ENCODE results near the gene IDH3A. TPM values are rescaled to one million over a fixed set of nuclear protein-coding genes. Genes with fewer than 3 reads are reported as not detected.
A peak's percentile ranks its signal among the peaks of the same experiment; 100 is the strongest.
"Not testable (repeated sequence)": the region's sequence is repeated elsewhere in the genome, so short reads cannot be mapped to it uniquely, and the experiment has no call there.

IDH3A gene
- total RNA-seq, 2 donors from 2014 or later, result 32.1 to 115 TPM

DNA sequence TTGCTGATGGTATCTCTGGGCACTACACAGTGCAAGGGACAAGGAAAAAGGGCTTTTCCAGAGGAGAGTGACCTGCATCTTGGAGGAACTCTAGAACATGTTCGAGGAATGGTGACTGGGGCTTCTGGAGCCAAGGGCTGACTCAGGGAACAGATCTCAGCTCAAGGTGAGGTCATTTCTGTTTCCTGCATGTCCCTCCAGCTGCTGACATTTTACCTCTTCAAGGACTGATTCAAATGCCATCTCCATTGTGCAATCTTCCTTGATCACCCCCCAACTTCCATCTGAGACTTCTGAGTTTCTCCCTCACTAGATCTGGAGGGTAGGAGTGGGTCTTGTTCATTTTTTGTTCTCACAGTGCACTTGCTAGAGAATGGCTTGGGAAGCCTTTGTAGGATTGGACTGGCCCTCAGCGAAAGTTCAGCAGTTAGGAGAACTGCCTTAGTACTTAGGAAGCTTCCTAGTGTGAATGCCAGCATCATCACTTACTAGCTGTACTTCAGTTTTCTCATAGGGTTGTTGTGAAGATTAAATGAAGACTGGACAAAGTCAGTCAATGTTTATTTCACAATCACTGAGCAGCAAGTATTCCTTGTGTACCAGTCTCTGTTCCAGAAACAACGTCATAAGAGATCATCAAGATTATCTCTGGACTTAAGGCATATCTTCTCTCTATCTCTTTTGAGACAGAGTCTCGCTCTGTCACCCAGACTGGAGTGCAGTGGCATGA lies 2.6 kb upstream of the IDH3A start:
- TF ChIP-seq POLR2AphosphoS5 (IDR thresholded peaks at IDR 0.05) (no peak), POLR2A (IDR thresholded peaks at IDR 0.05) (no peak)
- TF ChIP-seq, protein P1, sequence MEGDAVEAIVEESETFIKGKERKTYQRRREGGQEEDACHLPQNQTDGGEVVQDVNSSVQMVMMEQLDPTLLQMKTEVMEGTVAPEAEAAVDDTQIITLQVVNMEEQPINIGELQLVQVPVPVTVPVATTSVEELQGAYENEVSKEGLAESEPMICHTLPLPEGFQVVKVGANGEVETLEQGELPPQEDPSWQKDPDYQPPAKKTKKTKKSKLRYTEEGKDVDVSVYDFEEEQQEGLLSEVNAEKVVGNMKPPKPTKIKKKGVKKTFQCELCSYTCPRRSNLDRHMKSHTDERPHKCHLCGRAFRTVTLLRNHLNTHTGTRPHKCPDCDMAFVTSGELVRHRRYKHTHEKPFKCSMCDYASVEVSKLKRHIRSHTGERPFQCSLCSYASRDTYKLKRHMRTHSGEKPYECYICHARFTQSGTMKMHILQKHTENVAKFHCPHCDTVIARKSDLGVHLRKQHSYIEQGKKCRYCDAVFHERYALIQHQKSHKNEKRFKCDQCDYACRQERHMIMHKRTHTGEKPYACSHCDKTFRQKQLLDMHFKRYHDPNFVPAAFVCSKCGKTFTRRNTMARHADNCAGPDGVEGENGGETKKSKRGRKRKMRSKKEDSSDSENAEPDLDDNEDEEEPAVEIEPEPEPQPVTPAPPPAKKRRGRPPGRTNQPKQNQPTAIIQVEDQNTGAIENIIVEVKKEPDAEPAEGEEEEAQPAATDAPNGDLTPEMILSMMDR (IDR thresholded peaks at IDR 0.05), result no peak
- no peaks in the 10 kb centered on the region for H3K9me3 ChIP-seq
- H3K4me3 ChIP-seq, result no peak overlapping the region
- 82% methylated on average over 4 of the region's 4 CpGs for WGBS
- H3K36me3 ChIP-seq, result no peaks in the 10 kb centered on the region
- no peaks in the 10 kb centered on the region for H3K4me1 ChIP-seq (replicated peaks)
- H3K27me3 ChIP-seq (replicated peaks; ENCODE audit: insufficient read depth), result no peaks in the 10 kb centered on the region
- intact Hi-C loops (cut with DNase I), result no loop called here
- no peak for DNase-seq (ENCODE audit: low spot score)
- H3K27ac ChIP-seq, result no peak overlapping the region

DNA sequence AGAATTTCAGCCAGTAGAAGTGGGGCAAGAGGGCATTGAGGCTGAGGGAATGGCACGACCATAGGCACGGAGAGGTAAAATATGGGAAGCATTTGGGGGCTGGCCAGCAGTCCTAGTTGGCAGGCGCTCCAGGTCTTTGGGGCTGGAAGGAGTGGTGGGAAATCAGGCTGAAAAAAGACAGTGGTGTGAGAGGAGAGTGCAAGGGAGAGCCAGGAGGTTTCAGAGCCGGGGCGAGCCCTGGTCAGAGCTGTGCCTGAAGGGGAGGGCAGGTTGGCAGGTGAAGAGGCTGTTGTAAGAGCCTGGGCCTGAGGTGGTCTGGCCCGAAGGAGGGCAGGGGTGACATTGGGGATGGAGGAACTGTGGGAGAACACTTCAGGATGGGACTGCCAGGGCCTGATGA lies 1.6 kb upstream of the IDH3A start:
- WGBS, result 86% methylated on average over 6 of the region's 6 CpGs
- DNase-seq (ENCODE audit: low spot score), result no peak
- TF ChIP-seq POLR2A (IDR thresholded peaks at IDR 0.05), result no peak
- no peak for TF ChIP-seq POLR2AphosphoS5 (IDR thresholded peaks at IDR 0.05)
- TF ChIP-seq, protein P1 (IDR thresholded peaks at IDR 0.05), result no peak
- Histone ChIP-seq H3K4me3 (no peak overlapping the region), H3K27me3 (replicated peaks; ENCODE audit: insufficient read depth) (no peaks in the 10 kb centered on the region), H3K27ac (no peak overlapping the region), H3K4me1 (replicated peaks) (no peaks in the 10 kb centered on the region), H3K9me3 (no peaks in the 10 kb centered on the region), H3K36me3 (no peaks in the 10 kb centered on the region)
- intact Hi-C loops (cut with DNase I), result no loop called here

DNA sequence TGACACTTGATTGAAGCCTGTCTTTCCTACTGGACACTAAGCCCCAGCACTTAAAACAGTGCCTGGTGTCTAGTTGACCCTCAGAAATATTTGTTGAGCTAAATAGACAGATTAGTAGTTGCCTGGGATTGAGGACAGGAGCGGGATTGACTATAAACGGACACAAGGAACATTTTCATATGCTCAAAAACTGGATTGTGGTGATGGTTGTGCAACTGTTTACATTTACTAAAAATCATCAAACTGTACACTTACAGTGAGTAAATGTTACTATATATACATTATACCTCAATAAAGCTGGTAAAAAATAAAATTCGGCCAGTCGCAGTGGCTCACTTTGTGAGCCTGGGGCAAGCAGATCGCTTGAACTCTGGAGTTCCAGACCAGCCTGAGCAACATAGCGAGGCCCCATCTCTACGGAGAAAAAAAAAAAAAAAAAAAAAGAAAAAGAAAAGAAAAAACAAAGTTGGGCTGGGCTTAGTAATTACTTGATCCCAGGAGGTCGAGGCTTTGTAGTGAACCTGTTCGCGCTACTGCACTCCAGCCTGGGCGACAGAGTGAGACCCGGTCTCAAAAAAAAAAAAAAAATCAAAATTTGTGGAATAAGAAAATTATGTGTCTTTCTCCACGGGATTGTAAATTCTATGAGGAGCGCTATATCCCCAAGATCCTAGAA lies 632 bp upstream of the IDH3A start:
- no peaks in the 10 kb centered on the region for H3K36me3 ChIP-seq
- H3K27me3 ChIP-seq (replicated peaks; ENCODE audit: insufficient read depth), result no peaks in the 10 kb centered on the region
- intact Hi-C loops (cut with DNase I), result no loop called here
- no peaks in the 10 kb centered on the region for H3K9me3 ChIP-seq
- H3K4me3 ChIP-seq, result peak overlapping the region; percentile 79 to 86
- no peak for DNase-seq (ENCODE audit: low spot score)
- H3K4me1 ChIP-seq (replicated peaks), result no peaks in the 10 kb centered on the region
- 11% methylated on average over 14 of the region's 14 CpGs for WGBS
- peak overlapping the region; percentile 61 to 74 for H3K27ac ChIP-seq
- TF ChIP-seq POLR2AphosphoS5 (IDR thresholded peaks at IDR 0.05) (no peak), POLR2A (IDR thresholded peaks at IDR 0.05) (no peak)
- TF ChIP-seq, protein P1 (IDR thresholded peaks at IDR 0.05), result no peak

DNA sequence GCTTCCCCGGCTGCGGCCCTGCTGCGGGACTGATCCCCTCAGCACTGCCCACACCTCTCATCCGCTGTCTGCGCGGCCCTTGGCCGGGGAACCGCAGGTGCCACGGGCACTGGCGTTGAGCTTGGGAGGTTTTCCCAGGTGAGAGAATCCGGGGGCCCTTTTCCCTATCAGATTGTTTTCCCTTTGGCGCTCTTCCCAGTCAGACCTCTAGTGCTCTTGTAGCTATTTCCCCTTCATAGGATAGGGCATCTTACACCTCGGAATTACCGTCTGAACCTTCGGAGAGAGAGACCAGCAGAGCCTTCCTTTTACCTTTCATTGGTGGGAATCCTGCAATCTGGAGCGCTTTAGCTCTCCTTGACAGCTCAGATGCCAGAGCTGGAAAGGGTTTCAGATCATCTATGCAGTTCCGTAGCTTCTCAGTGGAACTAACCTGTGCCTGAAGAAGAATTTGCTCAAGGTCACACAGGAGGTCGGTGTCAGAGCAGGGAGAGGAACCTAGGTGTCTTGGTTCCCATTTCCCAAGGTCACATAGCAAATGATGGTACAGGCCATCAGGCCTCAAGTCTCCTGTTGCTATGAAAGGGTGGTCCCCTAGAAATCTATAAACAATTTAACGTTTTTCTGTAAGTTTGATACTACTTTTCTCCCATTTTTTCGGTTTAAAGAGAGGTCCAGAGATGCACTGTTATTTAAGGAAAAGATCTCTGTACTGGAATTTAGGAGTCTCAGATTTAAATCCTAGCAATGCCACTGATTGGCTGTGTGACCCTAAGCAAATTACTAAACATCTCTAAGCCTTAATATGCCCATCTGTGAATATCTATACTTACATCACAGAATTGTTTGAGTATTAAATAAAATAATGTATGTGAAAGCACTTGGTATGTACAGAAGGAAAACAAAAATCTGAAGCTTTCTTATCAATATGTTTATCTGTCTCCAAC lies 916 bp downstream of the IDH3A start:
- no peak for DNase-seq (ENCODE audit: low spot score)
- H3K27me3 ChIP-seq (replicated peaks; ENCODE audit: insufficient read depth), result no peaks in the 10 kb centered on the region
- H3K4me1 ChIP-seq (replicated peaks), result peaks cover 4% of the 10 kb centered on the region
- H3K9me3 ChIP-seq, result no peaks in the 10 kb centered on the region
- no peaks in the 10 kb centered on the region for H3K36me3 ChIP-seq
- TF ChIP-seq POLR2AphosphoS5 (IDR thresholded peaks at IDR 0.05) (no peak), POLR2A (IDR thresholded peaks at IDR 0.05) (no peak)
- TF ChIP-seq, protein P1 (IDR thresholded peaks at IDR 0.05), result no peak
- peak overlapping the region; percentile 74 to 79 for H3K27ac ChIP-seq
- intact Hi-C loops (cut with DNase I), result no loop called here
- WGBS, result 13% methylated on average over 20 of the region's 20 CpGs
- H3K4me3 ChIP-seq, result peak overlapping the region; percentile 79 to 86

DNA sequence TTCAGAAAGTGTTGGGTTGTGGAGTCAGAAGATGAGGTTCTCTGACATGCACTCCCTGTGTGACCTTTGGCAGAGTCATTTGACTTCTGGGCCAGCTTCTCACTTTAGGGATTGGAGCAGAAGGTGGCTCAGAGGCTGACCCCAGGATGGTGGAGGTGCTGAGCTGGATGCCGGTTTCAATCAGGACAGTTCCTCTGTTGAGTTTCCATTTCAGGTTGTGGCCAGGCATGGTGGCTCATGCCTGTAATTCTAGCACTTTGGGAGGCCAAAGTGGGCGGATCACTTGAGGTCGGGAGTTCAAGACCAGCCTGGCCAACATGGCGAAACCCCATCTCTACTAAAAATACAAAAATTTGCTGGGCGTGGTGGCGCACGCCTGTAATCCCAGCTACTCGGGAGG lies 1.9 kb downstream of the IDH3A start:
- H3K4me3 ChIP-seq; H3K27me3 ChIP-seq (replicated peaks; ENCODE audit: insufficient read depth); H3K27ac ChIP-seq; H3K9me3 ChIP-seq; H3K4me1 ChIP-seq (replicated peaks); H3K36me3 ChIP-seq; DNase-seq (ENCODE audit: low spot score); intact Hi-C loops (cut with DNase I): not testable (repeated sequence)
- 95% methylated on average over 8 of the region's 8 CpGs for WGBS
